GM23338 (cell line): Measurements from ENCODE around the gene PRPF18. TPM values are rescaled to one million over a fixed set of nuclear protein-coding genes. Genes with fewer than 3 reads are reported as not detected.
A peak's percentile ranks its signal among the peaks of the same experiment; 100 is the strongest.

Source experiments
- ATAC-seq: fragments of 200-7000 bp; cut with Tn5 transposase; 3 replicates; pipeline ENCODE4 v1.9.1; 2020
- DNase-seq: peaks from one replicate; pipeline ENCODE4 v3.0.0-alpha.2; 2015; ENCODE audit warnings: low spot score
- H2AFZ ChIP-seq: fragments of 200-600 bp; sonication (generic); 2 replicates; pipeline ENCODE4 v1.8.0; 2016; ENCODE audit warnings: antibody characterized with exemption, mild to moderate bottlenecking, moderate library complexity
- H3F3A ChIP-seq: fragments of 200-600 bp; sonication (generic); replicated peaks from 2 replicates; pipeline ENCODE4 v1.8.0; 2017; ENCODE audit warnings: antibody characterized with exemption, mixed run types, low read depth
- H3K27ac ChIP-seq: fragments of 200-600 bp; sonication (generic); 2 replicates; pipeline ENCODE4 v1.6.1; 2016; ENCODE audit warnings: low read depth
- H3K27me3 ChIP-seq: fragments of 200-600 bp; sonication (generic); 2 replicates; pipeline ENCODE4 v1.8.0; 2016; ENCODE audit warnings: mild to moderate bottlenecking, mixed run types, moderate library complexity; ENCODE audit not compliant: insufficient read depth
- H3K36me3 ChIP-seq: fragments of 200-600 bp; sonication (generic); 2 replicates; pipeline ENCODE4 v1.8.0; 2016; ENCODE audit warnings: mild to moderate bottlenecking; ENCODE audit not compliant: insufficient read depth
- H3K4me1 ChIP-seq: fragments of 200-600 bp; sonication (generic); 2 replicates; pipeline ENCODE4 v1.8.0; 2016; ENCODE audit warnings: mild to moderate bottlenecking, moderate library complexity; ENCODE audit not compliant: insufficient read depth
- H3K4me2 ChIP-seq: fragments of 200-600 bp; sonication (generic); 2 replicates; pipeline ENCODE4 v1.7.1; 2017; ENCODE audit warnings: mixed run types
- H3K4me3 ChIP-seq: fragments of 200-600 bp; sonication (generic); 2 replicates; pipeline ENCODE4 v1.6.1; 2016; ENCODE audit warnings: mixed run types
- H3K79me2 ChIP-seq: fragments of 200-600 bp; sonication (generic); replicated peaks from 2 replicates; pipeline ENCODE4 v1.8.0; 2017; ENCODE audit warnings: mild to moderate bottlenecking; ENCODE audit not compliant: insufficient read depth
- H3K9me2 ChIP-seq: fragments of 200-600 bp; sonication (generic); 2 replicates; pipeline ENCODE4 v1.8.0; 2017; ENCODE audit not compliant: insufficient read depth
- H4K20me1 ChIP-seq: fragments of 200-600 bp; sonication (generic); replicated peaks from 2 replicates; pipeline ENCODE4 v1.8.0; 2017; ENCODE audit warnings: mild to moderate bottlenecking; ENCODE audit not compliant: insufficient read depth
- H3K27ac Mint-ChIP-seq: 2 replicates; pipeline ENCODE4 v1.8.0; 2020; ENCODE audit warnings: inconsistent platforms, mild to moderate bottlenecking, moderate library complexity, mixed read lengths
- H3K27me3 Mint-ChIP-seq: 3 replicates; pipeline ENCODE4 v1.8.0; 2022; ENCODE audit warnings: low read depth, mild to moderate bottlenecking, moderate library complexity, mixed read lengths, inconsistent platforms; ENCODE audit not compliant: insufficient read depth, poor library complexity
- H3K36me3 Mint-ChIP-seq: 3 replicates; pipeline ENCODE4 v1.8.0; 2021; ENCODE audit warnings: low read depth, mild to moderate bottlenecking, inconsistent platforms, moderate library complexity, mixed read lengths
- H3K4me1 Mint-ChIP-seq: 3 replicates; pipeline ENCODE4 v1.8.0; 2020; ENCODE audit warnings: mild to moderate bottlenecking, inconsistent platforms, mixed read lengths
- H3K4me3 Mint-ChIP-seq: 3 replicates; pipeline ENCODE4 v1.8.0; 2021; ENCODE audit warnings: moderate library complexity, mild to moderate bottlenecking, inconsistent platforms, mixed read lengths
- H3K9me3 Mint-ChIP-seq: 3 replicates; pipeline ENCODE4 v1.8.0; 2020; ENCODE audit warnings: moderate library complexity, mild to moderate bottlenecking, inconsistent platforms, mixed read lengths
- CREB1 ChIP-seq: fragments of 250-450 bp; sonication (Bioruptor Pico); IDR thresholded peaks from 2 replicates; pipeline ENCODE4 v1.5.0; 2020; ENCODE audit warnings: low read depth, mild to moderate bottlenecking, moderate library complexity
- EZH2phosphoT487 ChIP-seq: fragments of 200-600 bp; sonication (generic); IDR thresholded peaks from one replicate; pipeline ENCODE4 v1.8.1; 2018; ENCODE audit warnings: antibody characterized with exemption; ENCODE audit not compliant: unreplicated experiment
- JUNB ChIP-seq: IDR thresholded peaks from one replicate; pipeline ENCODE4 v1.6.1; 2016; ENCODE audit warnings: antibody characterized with exemption; ENCODE audit not compliant: unreplicated experiment
- NANOG ChIP-seq: IDR thresholded peaks from 2 replicates; pipeline ENCODE4 v1.6.1; 2016; ENCODE audit warnings: antibody characterized with exemption, borderline replicate concordance
- POLR2AphosphoS5 ChIP-seq: IDR thresholded peaks from 2 replicates; pipeline ENCODE4 v1.6.1; 2016; ENCODE audit warnings: antibody characterized with exemption, low read depth
- STAT1 ChIP-seq: IDR thresholded peaks from one replicate; pipeline ENCODE4 v1.6.1; 2016; ENCODE audit warnings: antibody characterized with exemption; ENCODE audit not compliant: unreplicated experiment
- ZNF114 ChIP-seq: fragments of 250-450 bp; sonication (Bioruptor Pico); IDR thresholded peaks from 2 replicates; pipeline ENCODE4 v1.5.0; 2020; ENCODE audit warnings: mild to moderate bottlenecking, moderate library complexity
- ZNF331 ChIP-seq: fragments of 250-450 bp; sonication (Bioruptor Pico); IDR thresholded peaks from 2 replicates; pipeline ENCODE4 v1.5.0; 2020; ENCODE audit warnings: low read depth, mild to moderate bottlenecking, moderate library complexity
- polyA plus RNA-seq: library from polyadenylated mRNA; unstranded; fragments of >200 nt; fragmentation: Nextera tagmentation; extraction: Ambion mirVana; gene quantifications from 2 replicates; pipeline ENCODE4 v1.2.1, GENCODE V29; 2016
- total RNA-seq: library from RNA; depleted of rRNA; stranded (reverse); fragments of >200 nt; shearing (Covaris generic); gene quantifications from 2 replicates; pipeline ENCODE4 v1.2.3, GENCODE V29; 2014
- TF ChIP-seq, protein P1 (sequence below): IDR thresholded peaks from one replicate; pipeline ENCODE4 v1.6.1; 2018; ENCODE audit warnings: antibody characterized with exemption; ENCODE audit not compliant: unreplicated experiment
- TF ChIP-seq, protein P2 (sequence below), 2 experiments: fragments of 200-600 bp in 1 of 2; sonication (generic) in 1 of 2; conservative IDR thresholded peaks; 2 replicates each; pipeline versions ENCODE4 v1.5.1 to v1.6.1; 2016 to 2017; ENCODE audit warnings: antibody characterized with exemption in 2 of 2, low read depth in 2 of 2, mild to moderate bottlenecking in 2 of 2, moderate library complexity in 1 of 2

The PRPF18 gene
- total and polyA plus RNA-seq, 2 experiments from 2014 or later = 15.1 to 17.2 TPM

DNA sequence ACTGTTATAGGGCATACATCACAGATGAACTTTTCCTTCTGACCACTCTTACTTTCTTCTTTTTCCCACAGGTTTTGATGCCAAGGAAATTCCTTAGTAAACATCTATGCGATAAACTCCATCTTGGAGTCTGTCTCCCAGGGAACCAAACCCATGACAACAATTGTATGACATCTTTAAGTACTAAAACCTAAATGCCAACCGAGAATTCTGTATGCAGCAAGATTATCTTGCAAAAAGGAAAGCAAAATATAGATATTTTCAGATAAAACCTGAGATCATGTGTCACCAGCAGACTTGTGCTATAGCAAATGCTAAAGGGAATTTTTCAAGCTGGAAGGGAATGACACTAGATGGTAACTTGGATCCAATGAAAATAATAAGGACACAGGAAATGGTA is 36.0 kb upstream of the PRPF18 start:
- H3K79me2 ChIP-seq = no peaks in the 10 kb centered on the region
- Mint-ChIP-seq H3K27me3 (no peaks in the 10 kb centered on the region), H3K9me3 (peaks cover 9% of the 10 kb centered on the region; the same call in 2 of the 3 replicates), H3K36me3 (no peaks in the 10 kb centered on the region), H3K4me1 (no peaks in the 10 kb centered on the region), H3K4me3 (no peak overlapping the region), H3K27ac (no peak overlapping the region)
- H3K9me2 ChIP-seq = no peaks in the 10 kb centered on the region
- H3K27me3 ChIP-seq = no peaks in the 10 kb centered on the region
- no peak overlapping the region for H3K27ac ChIP-seq
- no peak overlapping the region for H3K4me2 ChIP-seq
- no peak for DNase-seq
- H3K36me3 ChIP-seq = no peaks in the 10 kb centered on the region
- H3K4me1 ChIP-seq = no peaks in the 10 kb centered on the region
- ATAC-seq = no peak
- no peaks in the 10 kb centered on the region for H3F3A ChIP-seq
- H2AFZ ChIP-seq = no peak overlapping the region; the same call in 1 of the 2 replicates
- H4K20me1 ChIP-seq = no peaks in the 10 kb centered on the region
- no peak overlapping the region for H3K4me3 ChIP-seq
- no peak for TF ChIP-seq ZNF331 (CRISPR knock-in tag)
- no peak for TF ChIP-seq JUNB
- TF ChIP-seq, protein P1, sequence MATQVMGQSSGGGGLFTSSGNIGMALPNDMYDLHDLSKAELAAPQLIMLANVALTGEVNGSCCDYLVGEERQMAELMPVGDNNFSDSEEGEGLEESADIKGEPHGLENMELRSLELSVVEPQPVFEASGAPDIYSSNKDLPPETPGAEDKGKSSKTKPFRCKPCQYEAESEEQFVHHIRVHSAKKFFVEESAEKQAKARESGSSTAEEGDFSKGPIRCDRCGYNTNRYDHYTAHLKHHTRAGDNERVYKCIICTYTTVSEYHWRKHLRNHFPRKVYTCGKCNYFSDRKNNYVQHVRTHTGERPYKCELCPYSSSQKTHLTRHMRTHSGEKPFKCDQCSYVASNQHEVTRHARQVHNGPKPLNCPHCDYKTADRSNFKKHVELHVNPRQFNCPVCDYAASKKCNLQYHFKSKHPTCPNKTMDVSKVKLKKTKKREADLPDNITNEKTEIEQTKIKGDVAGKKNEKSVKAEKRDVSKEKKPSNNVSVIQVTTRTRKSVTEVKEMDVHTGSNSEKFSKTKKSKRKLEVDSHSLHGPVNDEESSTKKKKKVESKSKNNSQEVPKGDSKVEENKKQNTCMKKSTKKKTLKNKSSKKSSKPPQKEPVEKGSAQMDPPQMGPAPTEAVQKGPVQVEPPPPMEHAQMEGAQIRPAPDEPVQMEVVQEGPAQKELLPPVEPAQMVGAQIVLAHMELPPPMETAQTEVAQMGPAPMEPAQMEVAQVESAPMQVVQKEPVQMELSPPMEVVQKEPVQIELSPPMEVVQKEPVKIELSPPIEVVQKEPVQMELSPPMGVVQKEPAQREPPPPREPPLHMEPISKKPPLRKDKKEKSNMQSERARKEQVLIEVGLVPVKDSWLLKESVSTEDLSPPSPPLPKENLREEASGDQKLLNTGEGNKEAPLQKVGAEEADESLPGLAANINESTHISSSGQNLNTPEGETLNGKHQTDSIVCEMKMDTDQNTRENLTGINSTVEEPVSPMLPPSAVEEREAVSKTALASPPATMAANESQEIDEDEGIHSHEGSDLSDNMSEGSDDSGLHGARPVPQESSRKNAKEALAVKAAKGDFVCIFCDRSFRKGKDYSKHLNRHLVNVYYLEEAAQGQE = no peak
- TF ChIP-seq STAT1 = no peak

DNA sequence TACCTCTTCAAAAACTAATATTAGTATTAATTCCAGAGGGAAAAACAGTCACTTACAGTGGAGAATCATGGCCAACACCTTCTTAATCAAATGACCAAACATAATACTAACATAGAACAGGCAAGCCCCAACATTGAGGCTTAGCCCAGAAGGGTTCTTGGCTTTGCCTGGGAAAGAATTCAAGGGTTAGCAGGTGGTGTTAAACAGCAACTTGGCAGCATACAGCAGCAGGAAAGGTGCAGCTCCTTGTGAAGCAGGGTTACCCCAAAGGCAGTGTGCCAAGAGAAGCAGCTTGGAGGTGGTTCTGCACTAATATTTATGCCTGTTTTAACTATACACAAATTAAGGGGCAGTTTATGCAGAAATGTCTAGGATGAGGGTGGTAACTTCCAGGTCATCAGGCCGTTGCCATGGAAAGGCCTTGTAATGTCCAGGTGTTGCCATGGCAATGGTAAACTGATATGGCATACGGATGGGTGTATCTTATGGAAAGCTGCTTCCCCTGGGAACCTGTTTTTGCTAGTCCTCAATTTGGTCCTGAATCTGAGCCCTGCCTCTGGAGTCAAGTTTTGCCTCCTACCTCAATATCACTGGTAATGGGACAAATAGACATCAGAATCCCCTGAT is 30.8 kb upstream of the PRPF18 start:
- peak; percentile 15 for DNase-seq
- no peak for ATAC-seq
- H4K20me1 ChIP-seq = no peaks in the 10 kb centered on the region
- H3K27me3 ChIP-seq = no peaks in the 10 kb centered on the region
- H3K27me3 Mint-ChIP-seq = no peaks in the 10 kb centered on the region
- H3K36me3 ChIP-seq = no peaks in the 10 kb centered on the region
- no peaks in the 10 kb centered on the region for H3K79me2 ChIP-seq
- H3K4me2 ChIP-seq = no peak overlapping the region
- no peak overlapping the region for H3K27ac ChIP-seq
- no peaks in the 10 kb centered on the region for H3F3A ChIP-seq
- no peaks in the 10 kb centered on the region; the same call in 2 of the 3 replicates for H3K9me3 Mint-ChIP-seq
- H3K4me1 ChIP-seq = no peaks in the 10 kb centered on the region
- no peaks in the 10 kb centered on the region for H3K9me2 ChIP-seq
- H3K27ac Mint-ChIP-seq = no peak overlapping the region
- H3K4me3 Mint-ChIP-seq = no peak overlapping the region
- H2AFZ ChIP-seq = no peak overlapping the region
- H3K36me3 Mint-ChIP-seq = no peaks in the 10 kb centered on the region
- H3K4me1 Mint-ChIP-seq = no peaks in the 10 kb centered on the region
- no peak overlapping the region for H3K4me3 ChIP-seq
- no peak for TF ChIP-seq JUNB
- no peak for TF ChIP-seq CREB1 (CRISPR knock-in tag)
- TF ChIP-seq, protein P2, sequence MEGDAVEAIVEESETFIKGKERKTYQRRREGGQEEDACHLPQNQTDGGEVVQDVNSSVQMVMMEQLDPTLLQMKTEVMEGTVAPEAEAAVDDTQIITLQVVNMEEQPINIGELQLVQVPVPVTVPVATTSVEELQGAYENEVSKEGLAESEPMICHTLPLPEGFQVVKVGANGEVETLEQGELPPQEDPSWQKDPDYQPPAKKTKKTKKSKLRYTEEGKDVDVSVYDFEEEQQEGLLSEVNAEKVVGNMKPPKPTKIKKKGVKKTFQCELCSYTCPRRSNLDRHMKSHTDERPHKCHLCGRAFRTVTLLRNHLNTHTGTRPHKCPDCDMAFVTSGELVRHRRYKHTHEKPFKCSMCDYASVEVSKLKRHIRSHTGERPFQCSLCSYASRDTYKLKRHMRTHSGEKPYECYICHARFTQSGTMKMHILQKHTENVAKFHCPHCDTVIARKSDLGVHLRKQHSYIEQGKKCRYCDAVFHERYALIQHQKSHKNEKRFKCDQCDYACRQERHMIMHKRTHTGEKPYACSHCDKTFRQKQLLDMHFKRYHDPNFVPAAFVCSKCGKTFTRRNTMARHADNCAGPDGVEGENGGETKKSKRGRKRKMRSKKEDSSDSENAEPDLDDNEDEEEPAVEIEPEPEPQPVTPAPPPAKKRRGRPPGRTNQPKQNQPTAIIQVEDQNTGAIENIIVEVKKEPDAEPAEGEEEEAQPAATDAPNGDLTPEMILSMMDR (conservative IDR thresholded peaks at IDR 0.05; ENCODE audit: low read depth in 2 of 2) = no peak
- TF ChIP-seq ZNF114 (CRISPR knock-in tag) = no peak
- TF ChIP-seq, protein P1 = no peak
- no peak for TF ChIP-seq NANOG
- no peak for TF ChIP-seq POLR2AphosphoS5
- no peak for TF ChIP-seq ZNF331 (CRISPR knock-in tag)
- TF ChIP-seq EZH2phosphoT487 = no peak
- TF ChIP-seq STAT1 = no peak
